ENCODE results near the gene FARS2. TPM values are rescaled to one million over a fixed set of nuclear protein-coding genes. Genes with fewer than 3 reads are reported as not detected.

The FARS2 gene
- total RNA-seq, 1 experiment from 2014 or later = 13.8 TPM

DNA sequence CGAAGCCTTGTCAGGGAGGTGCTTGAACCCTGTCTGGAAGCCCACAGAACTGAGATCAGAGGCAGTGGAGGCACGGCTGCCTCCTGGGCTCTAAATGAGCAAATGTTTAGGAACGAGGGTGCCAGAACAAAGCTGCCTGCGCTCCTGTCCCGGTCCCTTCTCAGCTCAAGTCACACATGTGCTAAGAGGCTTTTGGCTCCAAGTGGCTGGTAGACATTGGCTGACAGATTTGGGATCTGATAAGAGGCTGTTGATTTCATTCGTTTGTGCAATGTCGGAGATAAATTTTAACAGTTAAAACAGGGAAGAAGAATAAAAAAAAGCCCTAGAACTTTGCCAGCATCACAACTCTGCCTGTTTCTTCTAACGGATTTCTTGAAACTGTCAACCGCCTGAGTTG lies 553.6 kb downstream of the FARS2 start:
- Histone ChIP-seq H3K27me3 (ENCODE audit: insufficient read depth, low read length) (peaks cover 13% of the 10 kb centered on the region; the same call in 1 of the 2 replicates), H3K36me3 (ENCODE audit: control insufficient read depth in 1 of 2, insufficient read depth in 2 of 2, low read length in 2 of 2) (no peaks in the 10 kb centered on the region), H3K9me2 (ENCODE audit: insufficient read depth) (no peaks in the 10 kb centered on the region), H2AFZ (ENCODE audit: low read depth, low read length, poor library complexity, severe bottlenecking) (no peak overlapping the region), H3K4me2 (ENCODE audit: low read length) (no peak overlapping the region), H3K9me3 (ENCODE audit: control insufficient read depth in 1 of 2, insufficient read depth in 1 of 2, low read depth in 1 of 2, low read length in 2 of 2) (no peaks in the 10 kb centered on the region), H3K9ac (ENCODE audit: low read length) (no peak overlapping the region), H3K4me3 (replicated peaks in 1 of 2; ENCODE audit: low read depth in 1 of 2, low read length in 2 of 2) (no peak overlapping the region), H3K79me2 (ENCODE audit: insufficient read depth, low read length) (no peaks in the 10 kb centered on the region), H4K20me1 (ENCODE audit: insufficient read depth) (no peaks in the 10 kb centered on the region), H3K27ac (ENCODE audit: low read depth, low read length) (no peak overlapping the region), H3K4me1 (ENCODE audit: control insufficient read depth in 1 of 2, insufficient read depth in 2 of 2, low read length in 2 of 2) (no peaks in the 10 kb centered on the region)
- no peak for DNase-seq (ENCODE audit: low read depth, low spot score)
- no TSS peak for BruUV-seq (replicated peaks)
- ChIA-PET CTCF (no interaction called here), RAD21 (ENCODE audit: low non-redundant PET in 1 of 2, low total read pairs in 2 of 2, uncharacterized antibody in 2 of 2, unreplicated experiment in 2 of 2) (no interaction called here), POLR2A (no interaction called here)
- intact Hi-C loops (cut with micrococcal nuclease) = no loop called here
- no peak for TF ChIP-seq SIN3A (IDR thresholded peaks at IDR 0.05; ENCODE audit: low read depth)
- TF ChIP-seq, protein P1, sequence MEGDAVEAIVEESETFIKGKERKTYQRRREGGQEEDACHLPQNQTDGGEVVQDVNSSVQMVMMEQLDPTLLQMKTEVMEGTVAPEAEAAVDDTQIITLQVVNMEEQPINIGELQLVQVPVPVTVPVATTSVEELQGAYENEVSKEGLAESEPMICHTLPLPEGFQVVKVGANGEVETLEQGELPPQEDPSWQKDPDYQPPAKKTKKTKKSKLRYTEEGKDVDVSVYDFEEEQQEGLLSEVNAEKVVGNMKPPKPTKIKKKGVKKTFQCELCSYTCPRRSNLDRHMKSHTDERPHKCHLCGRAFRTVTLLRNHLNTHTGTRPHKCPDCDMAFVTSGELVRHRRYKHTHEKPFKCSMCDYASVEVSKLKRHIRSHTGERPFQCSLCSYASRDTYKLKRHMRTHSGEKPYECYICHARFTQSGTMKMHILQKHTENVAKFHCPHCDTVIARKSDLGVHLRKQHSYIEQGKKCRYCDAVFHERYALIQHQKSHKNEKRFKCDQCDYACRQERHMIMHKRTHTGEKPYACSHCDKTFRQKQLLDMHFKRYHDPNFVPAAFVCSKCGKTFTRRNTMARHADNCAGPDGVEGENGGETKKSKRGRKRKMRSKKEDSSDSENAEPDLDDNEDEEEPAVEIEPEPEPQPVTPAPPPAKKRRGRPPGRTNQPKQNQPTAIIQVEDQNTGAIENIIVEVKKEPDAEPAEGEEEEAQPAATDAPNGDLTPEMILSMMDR (IDR thresholded peaks at IDR 0.05 in 2 of 3, conservative IDR thresholded peaks at IDR 0.05 in 1 of 3; ENCODE audit: borderline replicate concordance in 1 of 3, insufficient read depth in 1 of 3, low read depth in 2 of 3, low read length in 2 of 3) = no peak
- no peak for TF ChIP-seq TCF7L2 (IDR thresholded peaks at IDR 0.05; ENCODE audit: borderline replicate concordance, extremely low read depth, insufficient read depth, insufficient read length)
- TF ChIP-seq CBX3 (IDR thresholded peaks at IDR 0.05; ENCODE audit: low read depth) = no peak
- no peak for TF ChIP-seq ELF1 (IDR thresholded peaks at IDR 0.05; ENCODE audit: borderline replicate concordance, low read depth)
- no peak for TF ChIP-seq EGR1 (IDR thresholded peaks at IDR 0.05; ENCODE audit: low read depth)
- TF ChIP-seq, protein P2, sequence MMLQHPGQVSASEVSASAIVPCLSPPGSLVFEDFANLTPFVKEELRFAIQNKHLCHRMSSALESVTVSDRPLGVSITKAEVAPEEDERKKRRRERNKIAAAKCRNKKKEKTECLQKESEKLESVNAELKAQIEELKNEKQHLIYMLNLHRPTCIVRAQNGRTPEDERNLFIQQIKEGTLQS (IDR thresholded peaks at IDR 0.05) = no peak
- TF ChIP-seq POLR2AphosphoS5 (IDR thresholded peaks at IDR 0.05; ENCODE audit: low read depth, low read length) = no peak
- TF ChIP-seq, protein P3, sequence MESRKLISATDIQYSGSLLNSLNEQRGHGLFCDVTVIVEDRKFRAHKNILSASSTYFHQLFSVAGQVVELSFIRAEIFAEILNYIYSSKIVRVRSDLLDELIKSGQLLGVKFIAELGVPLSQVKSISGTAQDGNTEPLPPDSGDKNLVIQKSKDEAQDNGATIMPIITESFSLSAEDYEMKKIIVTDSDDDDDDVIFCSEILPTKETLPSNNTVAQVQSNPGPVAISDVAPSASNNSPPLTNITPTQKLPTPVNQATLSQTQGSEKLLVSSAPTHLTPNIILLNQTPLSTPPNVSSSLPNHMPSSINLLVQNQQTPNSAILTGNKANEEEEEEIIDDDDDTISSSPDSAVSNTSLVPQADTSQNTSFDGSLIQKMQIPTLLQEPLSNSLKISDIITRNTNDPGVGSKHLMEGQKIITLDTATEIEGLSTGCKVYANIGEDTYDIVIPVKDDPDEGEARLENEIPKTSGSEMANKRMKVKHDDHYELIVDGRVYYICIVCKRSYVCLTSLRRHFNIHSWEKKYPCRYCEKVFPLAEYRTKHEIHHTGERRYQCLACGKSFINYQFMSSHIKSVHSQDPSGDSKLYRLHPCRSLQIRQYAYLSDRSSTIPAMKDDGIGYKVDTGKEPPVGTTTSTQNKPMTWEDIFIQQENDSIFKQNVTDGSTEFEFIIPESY (IDR thresholded peaks at IDR 0.05; ENCODE audit: extremely low read depth, insufficient replicate concordance, low read length) = no peak
- ATAC-seq = no peak

Measured in HCT116 (cell line).